Astrocyte of the hippocampus (primary cell): ENCODE measurements around the gene RINL.
"Not testable (repeated sequence)": the region's sequence is repeated elsewhere in the genome, so short reads cannot be mapped to it uniquely, and the experiment has no call there.

Experiments used
- DNase-seq: peaks from one replicate; pipeline ENCODE4 v3.0.0; 2011; ENCODE audit warnings: low read depth, low spot score

The RINL gene

GRCh38 chr19:38905620-38906019, 27.5 kb upstream of the RINL start:
- DNase-seq: no peak

- DNase-seq: no peak
Measured at GRCh38 chr19:38904581-38905539, 26.8 kb upstream of the RINL start.

GRCh38 chr19:38901683-38902082, 23.6 kb upstream of the RINL start:
- no peak for DNase-seq

- no peak for DNase-seq
Measured at GRCh38 chr19:38900743-38901190, 22.7 kb upstream of the RINL start.

GRCh38 chr19:38900202-38900629, 22.1 kb upstream of the RINL start:
- no peak for DNase-seq

- DNase-seq: peak; percentile 100
Measured at GRCh38 chr19:38899447-38900201, 21.5 kb upstream of the RINL start, which contains the start of the genes NFKBIB and SIRT2. TSS of gene NFKBIB (plus strand) at chr19:38899969. CDS start at chr19:38900033, 64 bp downstream. TSS of gene SIRT2 (minus strand) at chr19:38899618. CDS start at chr19:38899521, 97 bp downstream.

GRCh38 chr19:38898788-38899446, 20.8 kb upstream of the RINL start:
- DNase-seq: peak; percentile 39

- DNase-seq: no peak
Measured at GRCh38 chr19:38894968-38895367, 16.9 kb upstream of the RINL start.

GRCh38 chr19:38893341-38893771, 15.3 kb upstream of the RINL start:
- DNase-seq: no peak

GRCh38 chr19:38892841-38893240, 14.8 kb upstream of the RINL start:
- no peak for DNase-seq

- DNase-seq: no peak
Measured at GRCh38 chr19:38891771-38892170, 13.7 kb upstream of the RINL start.

- DNase-seq: no peak
Measured at GRCh38 chr19:38890686-38891085, 12.6 kb upstream of the RINL start.

- DNase-seq: no peak
Measured at GRCh38 chr19:38889803-38890202, 11.7 kb upstream of the RINL start.

- no peak for DNase-seq
Measured at GRCh38 chr19:38888876-38889275, 10.8 kb upstream of the RINL start.

GRCh38 chr19:38884691-38885090, 6.6 kb upstream of the RINL start:
- DNase-seq: not testable (repeated sequence)

GRCh38 chr19:38883286-38883685, 5.2 kb upstream of the RINL start:
- no peak for DNase-seq

- DNase-seq: no peak
Measured at GRCh38 chr19:38880882-38881609, 3.0 kb upstream of the RINL start.

GRCh38 chr19:38880076-38880881, 2.2 kb upstream of the RINL start:
- DNase-seq: no peak

- DNase-seq: no peak
Measured at GRCh38 chr19:38879400-38879751, 1.3 kb upstream of the RINL start.
